Bronchial epithelial cell (primary cell): ENCODE results near the gene WWP2. TPM values are rescaled to one million over a fixed set of nuclear protein-coding genes. Genes with fewer than 3 reads are reported as not detected.

Experiments
- DNase-seq: peaks from one replicate; pipeline ENCODE4 v3.0.0-alpha.2; 2010; ENCODE audit warnings: low read depth
- FAIRE-seq: peaks from 2 replicates; lab custom pipeline; 2011; peaks lifted over from hg19 to GRCh38; lab: Jason Lieb, UNC
- H3K27me3 ChIP-seq: 2 replicates; pipeline ENCODE4 v1.5.1; 2011; ENCODE audit warnings: low read length; ENCODE audit not compliant: control insufficient read depth, insufficient read depth
- H3K36me3 ChIP-seq: 2 replicates; pipeline ENCODE4 v1.5.1; 2011; ENCODE audit warnings: low read length; ENCODE audit not compliant: control insufficient read depth, insufficient read depth
- H3K4me3 ChIP-seq: 2 replicates; pipeline ENCODE4 v1.5.1; 2011; ENCODE audit warnings: mild to moderate bottlenecking, low read depth, low read length, control low read depth
- CTCF ChIP-seq: IDR thresholded peaks from 2 replicates; pipeline ENCODE4 v1.5.1; 2011; ENCODE audit warnings: mild to moderate bottlenecking, moderate library complexity, low read length, control low read depth, inconsistent platforms; ENCODE audit not compliant: insufficient read depth, severe bottlenecking
- total RNA-seq: library from RNA; depleted of rRNA; stranded (reverse); fragments of >200 nt; gene quantifications from 2 replicates; pipeline ENCODE4 v1.2.1, GENCODE V29; 2014

The WWP2 gene
- total RNA-seq, 1 donor from 2014 or later: 15.0 TPM

- Histone ChIP-seq H3K4me3 (no peak overlapping the region), H3K27me3 (no peaks in the 10 kb centered on the region), H3K36me3 (peaks cover 2% of the 10 kb centered on the region)
- FAIRE-seq: no peak
- DNase-seq: no peak
- TF ChIP-seq CTCF: no peak
Observed at GRCh38 chr16:69839240-69839688, 77.1 kb downstream of the WWP2 start.

- Histone ChIP-seq H3K4me3 (no peak overlapping the region), H3K36me3 (peaks cover 2% of the 10 kb centered on the region), H3K27me3 (no peaks in the 10 kb centered on the region)
- no peak for DNase-seq
- FAIRE-seq: no peak
- no peak for TF ChIP-seq CTCF
Observed at GRCh38 chr16:69839798-69840409, 77.8 kb downstream of the WWP2 start.

GRCh38 chr16:69840975-69841374 is 78.8 kb downstream of the WWP2 start:
- TF ChIP-seq CTCF: no peak

DNA sequence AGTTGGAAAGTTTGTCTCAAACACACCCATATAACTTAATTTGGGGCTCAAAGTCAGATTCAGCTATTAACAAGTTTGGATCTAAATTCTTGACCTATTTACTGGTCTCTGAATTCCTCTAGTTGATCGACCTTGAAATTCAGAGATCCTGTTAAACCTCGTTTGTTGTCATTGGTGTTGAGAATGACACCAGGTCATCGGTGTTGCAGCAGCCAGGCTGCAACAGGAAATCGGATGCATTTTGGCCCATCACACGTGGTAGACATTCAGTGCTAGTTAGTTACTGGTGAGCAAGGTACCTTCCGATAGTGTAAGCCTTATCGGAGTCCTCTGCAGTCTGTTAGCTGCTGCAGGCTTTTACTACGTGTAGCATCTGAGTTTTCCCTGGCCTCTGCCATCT is 82.3 kb downstream of the WWP2 start:
- no peak for TF ChIP-seq CTCF
- FAIRE-seq: peak; percentile 83
- DNase-seq: no peak
- Histone ChIP-seq H3K4me3 (no peak overlapping the region), H3K27me3 (no peaks in the 10 kb centered on the region), H3K36me3 (peaks cover 2% of the 10 kb centered on the region)

More at GRCh38 chr16:69840975-69841374, 78.8 kb downstream of the WWP2 start:
- Histone ChIP-seq H3K4me3 (no peak overlapping the region), H3K36me3 (peaks cover 2% of the 10 kb centered on the region), H3K27me3 (no peaks in the 10 kb centered on the region)
- no peak for FAIRE-seq
- DNase-seq: no peak

DNA sequence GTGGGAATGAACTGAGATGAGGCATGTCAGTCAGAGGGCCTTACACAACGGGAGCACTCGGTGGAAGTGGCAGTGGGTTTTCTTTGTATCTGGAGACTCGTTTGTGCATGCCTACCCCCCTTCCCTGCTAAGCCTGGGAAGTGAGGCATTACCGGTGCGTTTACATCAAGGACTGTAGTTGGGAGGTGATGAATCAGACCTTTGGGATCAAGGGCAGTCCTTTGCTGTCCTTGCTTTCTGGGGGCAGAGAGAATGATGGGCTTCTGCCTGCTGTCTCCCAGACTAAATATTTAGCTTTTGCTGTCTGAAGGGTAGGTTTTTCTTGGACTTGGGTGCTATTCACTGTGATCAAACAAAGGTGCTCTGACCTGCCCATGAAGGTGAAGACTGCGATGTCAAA is 83.0 kb downstream of the WWP2 start:
- Histone ChIP-seq H3K27me3 (no peaks in the 10 kb centered on the region), H3K36me3 (no peaks in the 10 kb centered on the region), H3K4me3 (no peak overlapping the region)
- no peak for TF ChIP-seq CTCF
- DNase-seq (no peak), FAIRE-seq (no peak)

GRCh38 chr16:69847643-69848042 is 85.5 kb downstream of the WWP2 start:
- Histone ChIP-seq H3K4me3 (no peak overlapping the region), H3K27me3 (no peaks in the 10 kb centered on the region), H3K36me3 (no peaks in the 10 kb centered on the region)
- TF ChIP-seq CTCF: no peak
- FAIRE-seq (no peak), DNase-seq (no peak)
